ENCODE measurements around the gene ZFX.

The ZFX gene

DNA sequence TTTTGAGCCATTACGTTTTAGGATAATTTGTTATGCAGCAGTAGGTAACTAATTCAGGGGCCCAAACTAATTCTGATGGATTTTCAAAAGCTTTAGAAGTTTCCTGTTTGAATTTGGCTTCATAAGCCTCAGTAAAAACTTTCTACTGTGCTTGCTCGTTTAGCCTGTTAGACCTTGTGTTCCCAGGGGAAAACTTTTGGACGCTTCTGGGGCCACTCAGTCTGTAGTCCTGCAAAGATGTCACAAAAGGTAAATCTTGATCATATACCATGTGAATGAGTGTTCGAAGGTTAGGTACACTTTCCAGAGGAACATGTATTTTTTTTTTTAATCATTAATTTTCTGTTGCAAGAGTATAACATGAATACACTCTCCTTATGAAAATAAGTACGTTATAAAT, 93.7 kb downstream of the ZFX start:
- DNase-seq: no peak

DNA sequence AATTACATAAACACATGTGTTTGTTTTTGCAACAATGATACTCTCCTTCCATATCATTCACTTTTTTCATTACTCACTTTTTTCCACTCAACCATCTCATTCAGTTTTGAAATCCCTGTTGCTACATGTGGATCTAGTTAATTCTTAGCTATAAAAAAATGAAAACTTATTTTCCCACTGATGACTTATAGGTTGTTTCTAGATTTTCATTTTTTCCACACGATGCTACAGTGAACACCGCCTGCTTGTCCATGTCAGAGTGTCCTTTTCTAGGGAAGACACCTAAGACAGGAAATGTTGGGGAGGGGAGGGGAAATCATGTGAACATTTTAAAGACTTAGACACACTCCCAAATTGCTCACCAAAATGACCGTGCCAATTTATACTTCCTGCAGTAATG, 94.2 kb downstream of the ZFX start:
- no peak for DNase-seq

DNA sequence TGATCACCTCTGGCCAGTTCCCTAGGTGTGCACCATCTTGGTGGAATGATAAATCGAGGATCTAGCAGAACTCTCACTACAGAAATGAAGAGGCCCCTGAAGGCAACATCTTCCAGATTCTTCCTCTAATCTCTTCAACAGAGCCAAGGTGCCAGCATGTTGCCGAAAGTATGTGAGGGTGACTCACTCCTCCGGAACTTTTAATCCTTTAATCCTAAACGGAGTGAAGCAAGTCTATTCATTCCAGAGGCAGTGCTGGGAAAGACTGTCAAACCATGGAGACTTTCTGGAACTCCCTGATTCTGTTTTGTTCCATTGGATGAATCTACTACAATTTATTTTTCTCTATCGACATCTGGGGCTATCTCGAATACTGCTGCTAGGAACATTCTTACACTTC, 95.7 kb downstream of the ZFX start:
- DNase-seq: no peak

DNA sequence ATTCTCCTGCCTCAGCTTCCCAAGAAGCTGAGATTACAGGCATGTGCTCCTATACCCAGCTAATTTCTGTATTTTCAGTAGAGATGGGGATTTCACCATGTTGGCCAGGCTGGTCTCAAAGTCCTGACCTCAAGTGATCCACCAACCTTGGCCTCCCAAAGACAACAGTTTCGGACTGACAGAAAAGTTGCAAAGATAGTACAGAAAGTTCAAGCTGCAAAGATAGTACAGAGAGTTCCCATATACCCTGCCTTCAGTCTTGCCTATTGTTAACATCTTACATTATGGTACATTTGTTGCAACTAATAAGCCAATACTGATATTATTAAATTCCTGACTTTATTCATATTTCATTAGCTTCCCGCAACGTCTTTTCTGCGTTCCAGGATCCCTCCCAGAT, 98.5 kb downstream of the ZFX start:
- DNase-seq: no peak

DNA sequence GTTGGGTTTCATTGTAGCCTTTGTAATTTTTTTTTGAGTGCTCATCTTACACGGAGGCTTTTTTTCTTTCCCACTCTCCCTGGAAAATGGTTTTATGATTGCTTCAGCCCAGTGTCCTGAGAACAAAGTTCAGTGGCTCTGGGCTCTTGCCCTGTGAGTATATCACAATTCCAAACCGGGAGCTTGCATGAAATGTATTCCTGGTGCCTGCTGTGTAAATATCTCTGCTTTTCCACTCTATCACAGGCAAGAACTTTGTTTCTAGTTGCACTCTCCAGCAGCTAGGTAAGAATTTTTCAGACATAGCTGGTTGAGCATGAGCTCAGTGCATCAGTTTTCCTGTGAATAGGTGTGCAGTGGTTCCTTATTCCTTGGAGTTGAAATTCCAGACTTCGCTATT, 103.5 kb downstream of the ZFX start:
- no peak for DNase-seq

DNA sequence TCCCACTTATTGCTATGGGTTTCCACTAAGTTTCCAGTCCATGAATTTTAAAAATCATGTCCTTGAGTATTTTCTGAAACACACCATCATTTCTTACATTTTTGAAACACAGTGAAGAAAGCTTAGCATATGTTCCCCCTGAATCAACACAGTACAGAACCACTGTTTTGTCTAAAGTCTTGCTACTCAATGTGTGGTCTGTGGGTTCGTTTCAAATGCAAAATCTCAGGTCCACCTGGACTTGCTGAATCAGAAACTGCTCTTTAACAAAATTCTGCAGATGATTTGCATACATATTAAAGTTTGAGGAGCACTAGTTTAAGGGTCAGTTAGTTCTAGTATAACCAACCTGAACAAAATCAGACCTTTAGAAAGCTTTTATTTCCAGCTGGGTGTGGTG, 103.9 kb downstream of the ZFX start:
- DNase-seq: no peak

DNA sequence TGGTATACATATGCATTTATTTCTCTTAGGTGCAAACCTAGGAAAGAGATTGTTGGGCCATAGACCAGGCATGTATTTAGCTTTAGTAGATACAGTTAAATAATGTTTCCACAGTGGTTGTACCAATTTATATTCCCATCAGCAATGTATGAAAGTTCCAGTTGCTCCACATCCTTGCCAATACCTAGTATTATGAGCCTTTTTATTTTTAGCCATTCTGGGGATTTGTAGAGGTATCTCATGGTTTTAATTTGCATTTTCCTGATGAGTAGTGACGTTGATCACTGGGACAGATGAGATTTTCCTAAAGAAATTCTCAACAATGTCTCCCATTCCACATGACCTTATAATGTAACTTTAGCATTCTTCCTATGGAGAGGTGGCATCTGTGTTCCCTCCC, 107.5 kb downstream of the ZFX start:
- no peak for DNase-seq

DNA sequence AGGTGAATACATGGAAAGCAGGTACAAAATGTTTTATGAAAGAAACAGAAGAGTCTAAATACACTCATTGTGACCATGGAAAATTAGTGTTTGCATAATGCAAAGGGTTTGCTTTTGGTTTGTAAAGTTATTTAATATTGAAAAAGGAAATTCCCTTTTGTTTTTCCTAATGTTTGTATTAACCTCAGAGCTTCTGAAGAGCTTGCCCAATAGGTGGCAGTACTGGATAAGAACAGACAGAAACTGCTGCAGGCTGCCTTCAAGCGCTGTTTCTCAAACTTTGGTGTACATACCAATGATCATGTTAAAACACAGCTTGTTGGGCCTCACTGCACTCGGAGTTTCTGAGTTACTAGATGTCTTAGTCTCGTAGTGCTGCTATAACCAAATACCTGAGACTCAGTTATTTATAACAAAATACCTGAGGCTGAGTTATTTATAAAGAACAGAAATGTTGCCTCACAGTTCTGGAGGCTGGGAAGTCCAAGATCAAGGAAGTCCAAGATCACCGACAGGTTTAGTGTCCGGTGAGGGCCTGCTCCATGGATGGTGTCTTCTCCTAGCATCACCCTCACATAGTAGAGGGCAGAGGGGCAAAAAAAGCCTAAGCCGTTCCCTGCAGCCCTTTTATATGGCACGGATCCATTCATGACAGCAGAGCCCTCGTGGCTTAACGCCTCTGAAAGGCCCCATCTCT, 110.2 kb downstream of the ZFX start:
- no peak for DNase-seq

DNA sequence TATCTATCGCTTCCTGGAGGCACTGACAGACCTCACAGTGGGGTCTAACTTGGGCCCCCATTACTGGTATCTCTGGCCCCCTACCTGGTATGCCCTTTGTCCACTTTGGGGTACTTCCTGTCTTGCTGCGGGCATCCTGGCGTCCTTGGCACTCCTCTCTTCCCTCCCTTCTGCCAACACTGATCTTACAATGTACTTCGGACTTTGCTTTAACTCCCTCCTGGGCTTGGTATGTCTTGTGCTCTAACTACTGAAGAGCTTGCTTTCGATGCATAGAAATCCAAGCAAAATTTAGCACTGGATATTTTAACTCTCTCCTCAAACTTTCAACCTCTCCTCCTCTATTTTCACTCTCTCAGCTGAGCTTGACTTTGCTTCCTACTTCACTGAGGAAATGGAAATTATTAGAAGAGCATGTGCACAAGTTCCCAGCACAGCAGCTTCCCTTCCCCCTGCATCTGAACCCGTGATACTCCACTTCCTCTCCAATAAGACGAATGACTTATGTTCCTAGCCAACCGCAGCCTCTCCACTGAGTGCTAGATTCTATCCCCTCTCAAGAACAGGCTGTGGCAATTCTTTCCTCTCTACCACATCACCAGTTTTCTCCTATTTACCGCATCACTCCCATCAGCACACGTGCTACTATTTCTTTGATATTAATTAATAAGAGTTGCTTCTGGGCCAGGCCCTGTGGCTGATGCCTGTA, 111.5 kb downstream of the ZFX start:
- DNase-seq: no peak

DNA sequence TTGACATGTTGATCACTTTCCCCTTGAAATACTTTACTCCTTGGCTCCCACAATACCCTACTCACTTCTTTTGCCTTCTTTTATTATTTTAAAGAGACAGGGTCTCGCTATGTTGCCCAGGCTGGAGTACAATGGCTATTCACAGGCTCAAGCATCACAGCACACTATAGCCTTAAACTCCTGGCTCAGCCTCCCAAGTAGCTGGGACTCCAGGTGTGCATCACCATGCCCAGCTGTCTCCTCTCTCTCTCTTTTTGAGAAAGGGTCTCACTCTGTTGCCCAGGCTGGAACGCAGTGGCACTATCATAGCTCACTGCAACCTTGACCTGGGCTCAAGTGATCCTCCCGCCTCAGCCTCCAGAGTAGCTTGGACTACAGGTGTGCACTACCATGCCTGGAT, 112.8 kb downstream of the ZFX start:
- DNase-seq: no peak

DNA sequence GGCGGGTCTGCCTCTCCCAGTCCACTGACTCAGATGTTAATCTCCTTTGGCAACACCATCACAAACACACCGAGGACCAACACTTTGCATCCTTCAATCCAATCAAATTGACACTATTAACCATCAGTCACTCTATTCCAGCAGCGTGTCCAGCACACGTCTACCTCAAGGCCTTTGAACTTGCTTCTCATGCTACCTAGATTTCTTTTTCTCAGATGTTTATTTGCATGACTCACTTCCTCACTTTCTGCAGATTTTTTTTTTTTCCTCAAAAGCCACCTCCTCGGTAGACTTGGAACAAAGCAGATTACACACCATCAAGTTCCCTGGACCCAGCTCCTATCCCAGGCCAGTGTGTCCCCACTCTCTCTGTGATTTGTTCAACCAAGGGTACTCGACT, 114.9 kb downstream of the ZFX start:
- no peak for DNase-seq

Data from activated T-cell treated with anti-CD3 and anti-CD28 coated beads for 4 hours (primary cell).